GM23248 (cell line): ENCODE data around the gene ZNF407. TPM values are rescaled to one million over a fixed set of nuclear protein-coding genes. Genes with fewer than 3 reads are reported as not detected.

Experiments
- DNase-seq: peaks from one replicate; pipeline ENCODE4 v3.0.0-alpha.2; 2015
- H2AFZ ChIP-seq: fragments of 200-600 bp; sonication (generic); 2 replicates; pipeline ENCODE4 v1.6.1; 2016; ENCODE audit warnings: antibody characterized with exemption
- H3F3A ChIP-seq: fragments of 200-600 bp; sonication (generic); 2 replicates; pipeline ENCODE4 v1.6.1; 2016; ENCODE audit warnings: mild to moderate bottlenecking, antibody characterized with exemption, mixed run types; ENCODE audit not compliant: insufficient read depth
- H3K27ac ChIP-seq: fragments of 200-600 bp; sonication (generic); 2 replicates; pipeline ENCODE4 v1.5.1; 2016; ENCODE audit warnings: mild to moderate bottlenecking
- H3K27me3 ChIP-seq: fragments of 200-600 bp; sonication (generic); replicated peaks from 2 replicates; pipeline ENCODE4 v1.6.1; 2016; ENCODE audit warnings: mild to moderate bottlenecking; ENCODE audit not compliant: insufficient read depth
- H3K36me3 ChIP-seq: fragments of 200-600 bp; sonication (generic); 2 replicates; pipeline ENCODE4 v1.6.1; 2016; ENCODE audit warnings: low read depth, mild to moderate bottlenecking
- H3K4me1 ChIP-seq: fragments of 200-600 bp; sonication (generic); 2 replicates; pipeline ENCODE4 v1.6.1; 2016; ENCODE audit warnings: mild to moderate bottlenecking; ENCODE audit not compliant: insufficient read depth
- H3K4me2 ChIP-seq: fragments of 200-600 bp; sonication (generic); one replicate; pipeline ENCODE4 v1.6.1; 2016; ENCODE audit warnings: mild to moderate bottlenecking; ENCODE audit not compliant: unreplicated experiment
- H3K4me3 ChIP-seq: fragments of 200-600 bp; sonication (generic); 2 replicates; pipeline ENCODE4 v1.5.1; 2016; ENCODE audit warnings: mild to moderate bottlenecking
- H3K79me2 ChIP-seq: fragments of 200-600 bp; sonication (generic); 2 replicates; pipeline ENCODE4 v1.6.1; 2016; ENCODE audit warnings: mild to moderate bottlenecking; ENCODE audit not compliant: insufficient read depth
- H3K9ac ChIP-seq: fragments of 200-600 bp; sonication (generic); 2 replicates; pipeline ENCODE4 v1.6.1; 2016; ENCODE audit warnings: mild to moderate bottlenecking
- H3K9me2 ChIP-seq: fragments of 200-600 bp; sonication (generic); 2 replicates; pipeline ENCODE4 v1.6.1; 2016; ENCODE audit warnings: mixed run types, mild to moderate bottlenecking, moderate library complexity; ENCODE audit not compliant: insufficient read depth
- H3K9me3 ChIP-seq: fragments of 200-600 bp; sonication (generic); one replicate; pipeline ENCODE4 v1.6.1; 2017; ENCODE audit warnings: low read depth
- H4K20me1 ChIP-seq: fragments of 200-600 bp; sonication (generic); 2 replicates; pipeline ENCODE4 v1.6.0; 2016; ENCODE audit not compliant: insufficient read depth
- EZH2 ChIP-seq: fragments of 200-600 bp; sonication (generic); IDR thresholded peaks from 2 replicates; pipeline ENCODE4 v1.6.1; 2018; ENCODE audit warnings: antibody characterized with exemption, mild to moderate bottlenecking; ENCODE audit not compliant: insufficient read depth, poor library complexity, severe bottlenecking
- EZH2phosphoT487 ChIP-seq: fragments of 200-600 bp; sonication (generic); IDR thresholded peaks from 2 replicates; pipeline ENCODE4 v1.6.1; 2018; ENCODE audit warnings: antibody characterized with exemption, moderate library complexity, mild to moderate bottlenecking, low read depth; ENCODE audit not compliant: insufficient read depth
- WGBS, 2 experiments: methylation state at CpG; one replicate each; pipeline ENCODE4 v1.1.6; 2015 to 2017; ENCODE audit warnings: low lambda C conversion rate in 2 of 2, low coverage in 1 of 2; ENCODE audit errors: missing lambda C conversion rate in 2 of 2; 5-methylcytosine and 5-hydroxymethylcytosine counted together
- in situ Hi-C: fragments of 300-500 bp; cut with MboI; formaldehyde crosslinking; loops from 2 replicates; pipeline ENCODE4 v1.15.0; 2020
- polyA plus RNA-seq: library from polyadenylated mRNA; unstranded; fragments of >200 nt; fragmentation: Nextera tagmentation; extraction: Ambion mirVana; gene quantifications from 2 replicates; pipeline ENCODE4 v1.2.1, GENCODE V29; 2016
- total RNA-seq: library from RNA; depleted of rRNA; stranded (reverse); fragments of >200 nt; shearing (Covaris generic); gene quantifications from 2 replicates; pipeline ENCODE4 v1.2.3, GENCODE V29; 2014

ZNF407 gene
- total and polyA plus RNA-seq, 2 experiments from 2014 or later = 2.6 to 6.3 TPM

- no peak overlapping the region for H3K9ac ChIP-seq
- TF ChIP-seq EZH2phosphoT487 (no peak), EZH2 (no peak)
- H3K9me3 ChIP-seq = no peaks in the 10 kb centered on the region
- no peak overlapping the region for H2AFZ ChIP-seq
- 90 to 93% methylated on average over 5 of the region's 5 CpGs for WGBS, 2 experiments
- in situ Hi-C loops = no loop called here
- H3K4me3 ChIP-seq = no peak overlapping the region
- H3K79me2 ChIP-seq = no peaks in the 10 kb centered on the region
- no peaks in the 10 kb centered on the region for H4K20me1 ChIP-seq
- no peaks in the 10 kb centered on the region for H3K27me3 ChIP-seq
- no peaks in the 10 kb centered on the region for H3K9me2 ChIP-seq
- DNase-seq = no peak
- peaks cover 22% of the 10 kb centered on the region for H3K4me1 ChIP-seq
- no peak overlapping the region for H3K4me2 ChIP-seq
- no peaks in the 10 kb centered on the region for H3K36me3 ChIP-seq
- no peak overlapping the region for H3K27ac ChIP-seq
- H3F3A ChIP-seq = peaks cover 27% of the 10 kb centered on the region
Measured at GRCh38 chr18:74899554-74899953, 301.9 kb downstream of the ZNF407 start.

DNA sequence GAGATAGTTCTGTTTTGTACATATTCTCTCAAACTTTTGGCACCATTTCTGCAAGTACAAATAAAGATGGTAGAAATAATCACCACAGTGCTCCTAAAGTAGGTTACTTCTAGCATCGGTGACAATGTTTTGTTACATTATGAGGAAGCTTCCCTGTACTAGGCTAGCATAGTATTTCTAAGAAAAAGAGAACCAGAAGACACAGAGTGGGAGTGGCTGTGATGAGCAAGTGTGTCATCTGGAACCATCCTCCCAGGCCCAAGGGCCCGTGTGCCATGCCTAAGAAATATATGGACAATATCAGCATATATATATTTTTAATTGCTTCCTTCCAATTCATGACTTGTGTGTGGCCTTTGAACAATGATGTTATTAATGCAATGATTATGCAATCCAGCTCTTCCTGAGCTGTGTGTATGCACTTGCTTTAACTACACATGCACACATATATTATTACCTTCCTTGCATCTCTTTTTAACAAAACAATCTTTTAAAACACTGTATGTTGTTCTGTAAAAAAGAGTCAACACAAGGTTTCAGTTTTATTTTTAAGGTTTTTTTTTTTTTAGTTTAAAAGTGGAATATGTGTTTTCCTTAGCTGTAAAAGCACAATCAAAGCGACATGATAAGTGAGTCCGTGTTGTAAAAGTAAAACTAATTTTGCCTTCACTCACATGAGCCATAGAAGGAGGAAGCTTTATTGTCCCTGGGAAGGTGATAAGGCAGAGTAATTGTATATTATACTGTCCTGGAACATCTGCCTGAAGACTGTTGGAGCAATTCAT, 303.9 kb downstream of the ZNF407 start:
- in situ Hi-C loops = no loop called here
- no peaks in the 10 kb centered on the region for H3K9me2 ChIP-seq

GRCh38 chr18:74902147-74902455, 304.4 kb downstream of the ZNF407 start:
- Histone ChIP-seq H3K27me3 (no peaks in the 10 kb centered on the region), H3K4me3 (no peak overlapping the region), H3K27ac (no peak overlapping the region), H3K79me2 (no peaks in the 10 kb centered on the region), H4K20me1 (no peaks in the 10 kb centered on the region), H3K36me3 (no peaks in the 10 kb centered on the region), H3K9me2 (no peaks in the 10 kb centered on the region), H3K4me2 (no peak overlapping the region), H3K9ac (no peak overlapping the region), H3K9me3 (no peaks in the 10 kb centered on the region), H2AFZ (no peak overlapping the region), H3K4me1 (peaks cover 13% of the 10 kb centered on the region), H3F3A (peaks cover 17% of the 10 kb centered on the region)
- in situ Hi-C loops = no loop called here
- WGBS, 2 experiments = 90 to 94% methylated on average over 13 of the region's 13 CpGs
- TF ChIP-seq EZH2 (no peak), EZH2phosphoT487 (no peak)
- no peak for DNase-seq

More for the DNA sequence above, 303.9 kb downstream of the ZNF407 start:
- H3K4me1 ChIP-seq = peaks cover 13% of the 10 kb centered on the region
- no peak for TF ChIP-seq EZH2phosphoT487
- no peak for TF ChIP-seq EZH2
- H2AFZ ChIP-seq = no peak overlapping the region
- 87 to 91% methylated on average over 4 of the region's 4 CpGs for WGBS, 2 experiments
- no peaks in the 10 kb centered on the region for H4K20me1 ChIP-seq
- no peak overlapping the region for H3K27ac ChIP-seq
- no peak for DNase-seq
- no peak overlapping the region for H3K4me3 ChIP-seq
- no peaks in the 10 kb centered on the region for H3K79me2 ChIP-seq
- H3K36me3 ChIP-seq = no peaks in the 10 kb centered on the region
- no peak overlapping the region for H3K9ac ChIP-seq
- no peak overlapping the region for H3K4me2 ChIP-seq
- H3K27me3 ChIP-seq = no peaks in the 10 kb centered on the region
- H3F3A ChIP-seq = peaks cover 22% of the 10 kb centered on the region
- H3K9me3 ChIP-seq = no peaks in the 10 kb centered on the region

DNA sequence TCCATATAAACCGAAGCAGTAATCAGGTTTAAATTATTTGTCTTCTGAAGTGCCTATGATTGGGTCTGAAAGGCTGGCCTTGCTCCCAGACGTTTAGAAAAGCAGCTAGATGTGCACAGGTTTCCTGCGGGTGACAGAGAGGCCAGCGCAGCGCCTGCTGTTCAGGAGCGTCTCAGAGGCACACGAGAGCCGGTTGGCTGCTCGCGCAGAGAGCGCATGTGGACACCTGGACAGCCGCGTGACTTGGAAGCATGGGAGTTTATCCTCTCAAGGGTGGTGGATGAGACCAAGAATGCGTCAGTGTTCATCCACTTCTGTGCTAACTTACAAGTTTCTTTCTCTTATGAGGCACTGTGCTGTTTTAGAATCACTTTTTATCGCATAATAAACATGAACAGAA, 307.6 kb downstream of the ZNF407 start:
- H3K27me3 ChIP-seq = no peaks in the 10 kb centered on the region
- no peaks in the 10 kb centered on the region for H4K20me1 ChIP-seq
- H3K36me3 ChIP-seq = no peaks in the 10 kb centered on the region
- H2AFZ ChIP-seq = no peak overlapping the region
- 88% methylated on average over 15 of the region's 15 CpGs for WGBS, 2 experiments
- H3K4me3 ChIP-seq = no peak overlapping the region
- no peak for DNase-seq
- TF ChIP-seq EZH2 (no peak), EZH2phosphoT487 (no peak)
- H3K79me2 ChIP-seq = no peaks in the 10 kb centered on the region
- H3K27ac ChIP-seq = no peak overlapping the region
- no peaks in the 10 kb centered on the region for H3K9me2 ChIP-seq
- H3K9me3 ChIP-seq = no peaks in the 10 kb centered on the region
- H3K9ac ChIP-seq = no peak overlapping the region
- H3K4me2 ChIP-seq = no peak overlapping the region
- in situ Hi-C loops = no loop called here
- no peaks in the 10 kb centered on the region for H3F3A ChIP-seq
- H3K4me1 ChIP-seq = no peaks in the 10 kb centered on the region

GRCh38 chr18:74906184-74906583, 308.5 kb downstream of the ZNF407 start:
- in situ Hi-C loops = no loop called here
- Histone ChIP-seq H3K27ac (no peak overlapping the region), H3K36me3 (no peaks in the 10 kb centered on the region), H3K27me3 (no peaks in the 10 kb centered on the region), H4K20me1 (no peaks in the 10 kb centered on the region), H3K4me1 (no peaks in the 10 kb centered on the region), H2AFZ (no peak overlapping the region), H3K4me3 (no peak overlapping the region), H3K9ac (no peak overlapping the region), H3K4me2 (no peak overlapping the region), H3K9me2 (no peaks in the 10 kb centered on the region), H3F3A (no peaks in the 10 kb centered on the region), H3K79me2 (no peaks in the 10 kb centered on the region), H3K9me3 (no peaks in the 10 kb centered on the region)
- no peak for TF ChIP-seq EZH2
- TF ChIP-seq EZH2phosphoT487 = no peak
- 98 to 100% methylated on average over 2 of the region's 2 CpGs for WGBS, 2 experiments
- DNase-seq = no peak
